HTERT RPE-1 (cell line): Measurements from ENCODE around the gene AGO4.
"Not testable (repeated sequence)": the region's sequence is repeated elsewhere in the genome, so short reads cannot be mapped to it uniquely, and the experiment has no call there.

Experiments used
- in situ Hi-C: fragments of 300-500 bp; cut with MboI; formaldehyde crosslinking; loops from 4 replicates; pipeline ENCODE4 v1.14.3; 2020; ENCODE audit warnings: low sequenced_read_pairs

The AGO4 gene

DNA sequence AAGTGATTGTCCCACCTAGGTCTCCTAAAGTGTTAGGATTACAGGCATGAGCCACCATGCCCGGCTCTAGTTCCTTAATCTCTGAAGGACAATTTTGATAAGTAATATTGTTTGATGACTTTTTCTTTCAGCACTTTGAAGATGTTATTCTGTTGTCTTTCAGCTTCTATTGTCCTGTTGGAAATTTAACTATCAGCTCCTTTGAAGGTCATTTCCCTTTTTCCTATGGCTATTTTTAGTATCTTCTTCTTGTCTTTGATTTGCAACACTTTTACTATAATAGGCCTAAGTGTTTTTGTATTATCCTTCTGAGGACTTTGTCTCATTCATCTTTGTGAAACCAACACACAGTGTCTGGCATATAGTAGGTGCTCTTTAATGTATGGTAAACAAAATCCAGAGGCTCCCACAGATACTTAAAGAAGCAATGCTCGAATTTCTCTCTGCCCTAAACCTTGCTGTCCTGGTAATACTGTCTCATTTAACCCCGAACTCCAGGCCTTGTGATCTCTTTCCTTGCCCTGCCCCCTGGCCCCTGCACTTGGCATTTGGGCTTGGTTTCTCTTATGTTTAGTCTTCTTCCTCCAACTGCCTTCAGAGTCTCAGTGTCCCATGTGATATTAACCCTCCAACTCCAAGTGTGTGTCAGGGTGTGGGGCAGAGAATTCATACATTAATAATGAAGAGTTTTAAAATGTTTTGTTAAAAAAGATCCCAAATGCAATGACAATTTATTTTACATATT is 56.2 kb downstream of the AGO4 start:
- in situ Hi-C loops, result no loop called here

DNA sequence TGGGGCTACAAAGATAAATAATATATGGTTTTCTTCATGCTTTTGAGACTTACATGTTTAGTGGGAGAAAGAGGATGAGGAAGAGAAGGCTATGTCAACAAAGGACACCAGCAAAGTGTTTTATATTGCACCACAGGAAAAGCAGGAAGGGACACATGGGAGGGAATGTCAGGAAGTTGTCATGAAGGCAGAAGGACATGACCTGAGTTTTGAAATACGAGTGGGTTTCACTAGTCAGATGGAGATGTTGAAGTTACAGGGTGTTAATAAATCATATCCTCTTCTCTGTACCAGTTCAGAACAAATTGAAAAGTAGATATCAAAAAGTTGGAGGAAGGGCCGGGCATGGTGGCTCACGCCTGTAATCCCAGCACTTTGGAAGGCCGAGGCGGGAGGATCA is 57.0 kb downstream of the AGO4 start:
- in situ Hi-C loops, result no loop called here

DNA sequence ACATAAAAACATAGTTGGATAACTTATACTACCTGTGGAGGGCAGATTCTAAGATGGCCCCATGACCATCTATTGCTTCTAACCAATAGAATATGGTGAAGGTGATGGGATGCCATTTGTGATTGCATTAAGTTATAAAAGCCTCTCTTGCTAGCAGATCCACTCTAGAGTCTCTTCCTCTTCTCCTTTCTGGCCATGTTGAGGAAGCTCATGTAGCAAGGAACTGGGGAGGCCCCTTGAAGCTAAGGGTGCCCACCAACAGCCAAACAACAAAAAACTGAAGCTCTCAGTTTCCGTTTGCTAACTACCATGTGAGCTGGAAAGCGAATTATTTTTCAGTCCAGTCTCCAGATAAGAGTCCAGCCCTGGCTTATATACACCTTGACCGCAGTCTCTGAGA is 59.2 kb downstream of the AGO4 start:
- in situ Hi-C loops, result no loop called here

- in situ Hi-C loops, result not testable (repeated sequence)
Observed at GRCh38 chr1:35869245-35869950, 61.6 kb downstream of the AGO4 start.

DNA sequence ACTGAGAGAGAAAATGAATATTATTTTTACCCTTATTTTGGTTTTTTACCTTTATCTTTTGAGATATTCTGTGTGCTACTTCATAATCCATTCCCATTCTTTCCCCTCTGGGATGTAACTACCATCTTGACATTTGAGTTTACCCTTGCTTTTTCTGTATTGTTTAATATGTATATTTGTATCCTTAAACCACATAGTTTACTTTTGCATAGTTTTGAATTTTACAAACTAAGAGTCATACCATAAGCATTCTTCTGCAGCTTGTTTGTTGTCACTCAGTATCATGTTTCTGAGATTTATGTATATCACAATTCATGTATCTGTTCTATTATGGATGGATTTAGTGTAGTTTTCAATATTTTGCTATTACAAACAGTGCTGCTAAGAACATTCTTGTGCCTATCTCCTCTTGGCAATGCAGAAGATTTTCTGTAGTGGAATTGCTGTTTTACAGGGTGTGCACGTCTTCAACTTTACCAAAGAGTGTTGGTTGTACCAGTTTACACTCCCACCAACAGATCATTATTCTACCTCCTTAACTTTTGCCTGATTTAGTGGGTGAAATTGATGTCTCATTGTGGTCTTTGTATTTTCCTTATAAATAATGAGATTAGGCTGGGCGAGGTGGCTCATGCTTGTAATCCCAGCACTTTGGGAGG is 63.0 kb downstream of the AGO4 start:
- in situ Hi-C loops, result no loop called here

DNA sequence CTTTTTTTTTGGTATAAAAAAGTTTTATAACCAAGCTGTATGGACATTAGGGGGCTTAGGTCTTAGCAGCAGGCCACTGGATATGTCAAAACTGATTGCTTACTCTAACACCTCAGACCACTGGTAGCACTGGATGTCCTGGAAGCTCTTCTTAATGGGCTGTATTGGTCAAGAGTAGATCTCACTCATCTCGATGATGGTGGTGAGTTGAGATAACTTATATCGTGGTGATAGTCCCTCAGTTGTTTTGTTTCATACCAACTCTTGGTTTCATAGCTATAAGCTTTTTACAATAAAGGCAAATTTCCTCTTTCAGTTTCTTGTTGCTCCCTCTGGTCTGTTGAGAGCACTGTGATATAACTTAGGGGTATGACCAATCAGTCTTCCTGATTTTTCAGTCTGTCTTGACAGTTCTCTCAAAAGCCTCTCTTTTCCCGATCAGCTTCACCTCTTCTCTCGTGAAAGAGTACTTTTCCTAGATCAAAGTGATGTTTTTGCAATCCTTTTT is 65.5 kb downstream of the AGO4 start:
- in situ Hi-C loops, result no loop called here

GRCh38 chr1:35874115-35874514 is 66.3 kb downstream of the AGO4 start:
- in situ Hi-C loops, result not testable (repeated sequence)

GRCh38 chr1:35876988-35877387 is 69.2 kb downstream of the AGO4 start:
- in situ Hi-C loops, result no loop called here

DNA sequence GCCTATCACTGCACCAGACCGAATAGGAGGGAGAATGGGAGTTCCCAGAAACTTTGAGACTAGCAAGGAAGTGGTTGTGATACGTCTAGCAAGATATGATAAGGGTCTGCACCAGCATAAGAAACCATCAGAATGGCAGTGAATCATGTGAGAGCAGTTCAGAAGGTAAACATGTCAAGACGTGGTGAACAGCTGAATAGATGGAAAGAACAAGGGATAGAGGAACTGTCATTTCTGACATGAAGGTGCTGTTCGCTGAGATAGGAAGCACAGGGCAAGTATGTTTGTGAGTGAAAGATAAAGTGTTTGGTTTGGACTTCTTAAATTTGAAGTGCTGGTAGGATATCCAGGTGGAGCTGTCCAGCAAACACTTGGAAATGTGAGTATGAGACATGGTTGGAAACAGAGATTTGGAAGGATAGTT is 74.0 kb downstream of the AGO4 start:
- in situ Hi-C loops, result no loop called here

GRCh38 chr1:35882586-35882944 is 74.7 kb downstream of the AGO4 start:
- in situ Hi-C loops, result no loop called here

DNA sequence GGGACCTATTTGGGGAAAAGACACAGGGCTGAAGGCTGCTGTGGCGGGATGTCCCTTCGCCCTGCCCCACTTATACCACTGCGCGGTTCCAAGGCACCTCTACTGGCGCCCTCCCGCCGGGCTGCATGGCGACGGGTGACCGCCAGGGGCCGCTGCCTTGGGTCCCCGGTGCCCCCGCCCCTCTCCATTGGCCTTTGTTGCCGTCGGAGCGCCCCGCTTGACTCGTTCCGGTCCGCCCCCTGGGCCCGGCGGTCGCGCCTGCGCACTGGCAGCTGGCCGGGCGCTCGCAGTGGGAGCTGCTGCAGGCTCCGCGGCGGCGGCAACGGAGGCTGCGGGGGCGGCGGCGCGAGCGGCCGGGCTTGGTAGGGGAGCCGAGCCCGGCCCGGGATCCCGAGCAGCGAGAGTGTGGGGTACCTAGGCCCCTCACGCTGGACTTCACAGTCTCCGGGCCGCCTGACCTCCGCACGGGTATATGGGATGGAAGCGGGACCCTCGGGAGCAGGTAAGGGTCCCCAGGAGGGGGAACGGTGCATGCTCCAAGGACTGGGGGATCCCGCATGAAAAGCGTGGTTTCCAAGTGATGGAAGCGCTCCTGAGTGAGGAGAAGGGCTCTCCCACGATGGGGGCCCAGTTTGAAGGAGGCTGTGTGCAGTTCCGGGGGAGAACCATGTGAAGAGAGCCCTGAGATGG is 75.3 kb downstream of the AGO4 start, which contains the start of gene AGO1:
Gene AGO1 (plus strand): TSS at position 265 of the 690 bp plus-strand sequence. CDS start 213 bp downstream, at position 478.
- in situ Hi-C loops, result no loop called here

GRCh38 chr1:35883635-35884101 is 75.9 kb downstream of the AGO4 start:
- in situ Hi-C loops, result no loop called here

DNA sequence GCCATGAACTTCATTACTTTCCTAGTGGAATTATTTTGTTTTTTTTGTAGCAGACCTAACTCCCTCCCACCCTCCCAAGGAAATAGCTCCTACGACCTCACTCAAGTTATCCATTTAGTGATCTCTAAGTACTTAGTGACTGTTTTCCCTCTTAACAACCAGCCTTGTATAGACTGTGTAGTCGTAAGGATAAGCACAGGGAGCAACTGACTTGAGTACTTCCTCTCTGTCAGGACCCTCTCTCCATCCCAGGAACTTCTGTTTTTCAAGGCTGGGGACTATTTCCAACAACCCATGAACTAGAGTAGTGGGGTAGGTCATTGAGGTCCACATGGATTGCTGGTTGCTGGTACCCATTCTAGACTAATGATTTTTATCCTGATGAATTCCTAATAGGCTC is 77.1 kb downstream of the AGO4 start:
- in situ Hi-C loops, result no loop called here

GRCh38 chr1:35885961-35886558 is 78.2 kb downstream of the AGO4 start:
- in situ Hi-C loops, result no loop called here

GRCh38 chr1:35886577-35887431 is 79.0 kb downstream of the AGO4 start:
- in situ Hi-C loops, result no loop called here

DNA sequence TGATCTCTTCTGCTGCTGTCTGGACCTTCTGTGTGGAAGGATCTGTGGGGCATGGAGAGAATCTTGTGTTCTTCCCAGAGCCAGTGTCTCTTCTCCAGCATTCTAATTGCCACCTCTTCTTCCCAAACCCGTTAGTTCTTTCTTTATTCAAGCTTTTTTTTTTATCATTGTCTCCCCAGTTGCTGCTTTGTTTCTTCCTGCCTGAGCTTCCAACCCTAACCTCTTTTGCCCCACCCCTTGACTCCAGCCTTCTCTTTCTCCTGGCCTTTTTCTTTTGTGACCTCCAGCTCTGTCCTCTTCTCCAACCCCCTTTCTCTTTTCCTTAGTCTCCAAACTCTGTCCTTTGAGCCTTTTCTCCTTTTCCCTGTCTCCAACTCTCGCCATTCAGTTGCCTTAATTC is 79.7 kb downstream of the AGO4 start:
- in situ Hi-C loops, result no loop called here

- in situ Hi-C loops, result no loop called here
Observed at GRCh38 chr1:35888255-35888654, 80.4 kb downstream of the AGO4 start.

DNA sequence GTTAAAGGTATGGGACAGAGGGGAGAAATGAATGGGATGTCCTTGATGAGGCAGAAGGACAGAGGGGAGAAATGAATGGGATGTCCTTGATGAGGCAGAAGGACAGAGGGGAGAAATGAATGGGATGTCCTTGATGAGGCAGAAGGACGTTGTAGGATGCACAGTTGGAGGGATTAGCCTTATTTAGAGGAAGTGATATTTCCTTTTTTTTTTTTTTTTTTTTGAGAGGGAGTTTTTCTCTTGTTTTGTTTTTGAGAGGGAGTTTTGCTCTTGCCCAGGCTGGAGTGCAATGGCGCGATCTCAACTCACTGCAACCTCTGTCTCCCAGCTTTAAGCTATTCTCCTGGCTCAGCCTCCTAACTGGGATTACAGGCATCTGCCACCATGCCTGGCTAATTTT is 81.2 kb downstream of the AGO4 start:
- in situ Hi-C loops, result not testable (repeated sequence)

- in situ Hi-C loops, result no loop called here
Observed at GRCh38 chr1:35893051-35893879, 85.4 kb downstream of the AGO4 start.
